ENCODE measurements around the gene NXPH2. TPM values are rescaled to one million over a fixed set of nuclear protein-coding genes. Genes with fewer than 3 reads are reported as not detected.

The NXPH2 gene
- total RNA-seq, 1 experiment from 2014 or later: 0.94 TPM

DNA sequence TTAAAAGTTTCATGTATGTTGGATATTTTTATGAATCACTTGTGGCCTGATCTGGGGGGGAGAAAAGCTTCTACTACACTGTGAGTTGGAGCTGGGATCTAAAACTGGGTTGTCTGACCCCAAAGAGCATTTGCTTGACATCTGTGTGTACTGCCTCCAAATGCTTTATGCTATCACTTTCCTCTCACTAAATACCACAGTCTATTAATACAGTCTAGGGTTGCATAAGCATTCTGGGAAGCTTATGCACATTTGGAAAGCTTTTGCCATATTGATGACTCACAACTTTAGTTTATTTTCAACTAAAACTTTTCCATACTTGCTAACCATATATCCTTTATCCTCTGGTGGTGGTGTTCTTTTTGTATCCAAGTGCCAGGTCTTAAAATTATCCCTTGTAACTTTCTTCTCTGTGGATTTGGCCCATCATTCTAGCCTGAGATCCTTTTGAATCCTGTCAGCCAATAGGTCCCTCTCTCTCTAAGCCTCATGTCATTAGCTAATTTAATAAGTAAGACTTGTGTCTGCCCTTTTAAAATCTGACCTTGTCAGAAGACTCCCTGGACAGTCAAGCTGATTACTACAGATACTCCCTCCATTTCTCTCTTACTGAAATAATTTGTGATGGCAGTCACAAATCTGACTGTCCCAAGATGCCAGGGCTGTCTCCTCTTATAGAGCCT lies 72.7 kb downstream of the NXPH2 start:
- ATAC-seq (no peak), DNase-seq (ENCODE audit: low spot score) (no peak)
- no peak overlapping the region for H3K27ac Mint-ChIP-seq
- H3K36me3 Mint-ChIP-seq: no peaks in the 10 kb centered on the region
- no peaks in the 10 kb centered on the region for H3K4me1 Mint-ChIP-seq
- TF ChIP-seq ZNF416 (CRISPR knock-in tag; IDR thresholded peaks at IDR 0.05) (no peak), FOXK1 (CRISPR knock-in tag; IDR thresholded peaks at IDR 0.05) (no peak), CTCF (IDR thresholded peaks at IDR 0.05) (no peak), GRHL2 (CRISPR knock-in tag; IDR thresholded peaks at IDR 0.05; ENCODE audit: insufficient replicate concordance, severe bottlenecking) (no peak), SMAD4 (CRISPR knock-in tag; IDR thresholded peaks at IDR 0.05) (no peak), JAZF1 (CRISPR knock-in tag; IDR thresholded peaks at IDR 0.05) (no peak), ESRRA (CRISPR knock-in tag; IDR thresholded peaks at IDR 0.05; ENCODE audit: borderline replicate concordance) (no peak)
- no peak overlapping the region for H3K4me3 Mint-ChIP-seq
- CTCF ChIA-PET: no interaction called here
- POLR2A ChIA-PET: no interaction called here
- no peaks in the 10 kb centered on the region for H3K27me3 Mint-ChIP-seq (ENCODE audit: low read depth)
- H3K9me3 Mint-ChIP-seq: peaks cover 6% of the 10 kb centered on the region

DNA sequence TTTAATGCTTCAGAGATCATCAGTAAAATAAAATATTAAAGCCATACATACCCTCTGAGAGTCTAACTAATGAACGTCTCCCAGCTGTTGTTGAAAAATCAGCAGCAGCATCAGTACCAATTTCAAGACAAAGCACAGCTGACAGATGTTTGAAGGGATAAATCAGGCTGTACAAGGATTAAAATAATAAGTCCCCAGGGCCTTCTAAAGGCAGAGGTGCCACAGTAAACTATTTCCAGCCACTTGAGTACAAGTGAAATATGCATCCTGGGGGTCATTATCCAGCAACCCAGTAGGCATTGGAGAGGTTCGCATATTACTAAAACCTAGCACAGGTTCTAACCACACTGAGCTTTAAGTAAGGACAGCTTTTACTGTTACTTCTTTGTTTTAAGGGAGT lies 76.9 kb downstream of the NXPH2 start:
- CTCF ChIA-PET: interaction anchor here (1.1 kb wide), 1 partner anchor 13 kb away, joined by 4 read pairs; no protein-coding TSS in a partner anchor
- Mint-ChIP-seq H3K36me3 (no peaks in the 10 kb centered on the region), H3K4me3 (no peak overlapping the region), H3K9me3 (no peaks in the 10 kb centered on the region), H3K4me1 (peaks cover 17% of the 10 kb centered on the region), H3K27me3 (ENCODE audit: low read depth) (no peaks in the 10 kb centered on the region), H3K27ac (no peak overlapping the region)
- no peak for DNase-seq (ENCODE audit: low spot score)
- TF ChIP-seq ATF1 (CRISPR knock-in tag; IDR thresholded peaks at IDR 0.05) (no peak), NR2C2 (CRISPR knock-in tag; IDR thresholded peaks at IDR 0.05) (no peak), KAT7 (CRISPR knock-in tag; IDR thresholded peaks at IDR 0.05; ENCODE audit: borderline replicate concordance) (no peak), TCF7 (CRISPR knock-in tag; IDR thresholded peaks at IDR 0.05; ENCODE audit: low read depth) (no peak), CREB1 (CRISPR knock-in tag; IDR thresholded peaks at IDR 0.05) (no peak), TEAD1 (CRISPR knock-in tag; IDR thresholded peaks at IDR 0.05) (no peak), JUN (CRISPR knock-in tag; IDR thresholded peaks at IDR 0.05) (no peak), PRRX2 (CRISPR knock-in tag; IDR thresholded peaks at IDR 0.05) (no peak)
- TF ChIP-seq, protein P1, sequence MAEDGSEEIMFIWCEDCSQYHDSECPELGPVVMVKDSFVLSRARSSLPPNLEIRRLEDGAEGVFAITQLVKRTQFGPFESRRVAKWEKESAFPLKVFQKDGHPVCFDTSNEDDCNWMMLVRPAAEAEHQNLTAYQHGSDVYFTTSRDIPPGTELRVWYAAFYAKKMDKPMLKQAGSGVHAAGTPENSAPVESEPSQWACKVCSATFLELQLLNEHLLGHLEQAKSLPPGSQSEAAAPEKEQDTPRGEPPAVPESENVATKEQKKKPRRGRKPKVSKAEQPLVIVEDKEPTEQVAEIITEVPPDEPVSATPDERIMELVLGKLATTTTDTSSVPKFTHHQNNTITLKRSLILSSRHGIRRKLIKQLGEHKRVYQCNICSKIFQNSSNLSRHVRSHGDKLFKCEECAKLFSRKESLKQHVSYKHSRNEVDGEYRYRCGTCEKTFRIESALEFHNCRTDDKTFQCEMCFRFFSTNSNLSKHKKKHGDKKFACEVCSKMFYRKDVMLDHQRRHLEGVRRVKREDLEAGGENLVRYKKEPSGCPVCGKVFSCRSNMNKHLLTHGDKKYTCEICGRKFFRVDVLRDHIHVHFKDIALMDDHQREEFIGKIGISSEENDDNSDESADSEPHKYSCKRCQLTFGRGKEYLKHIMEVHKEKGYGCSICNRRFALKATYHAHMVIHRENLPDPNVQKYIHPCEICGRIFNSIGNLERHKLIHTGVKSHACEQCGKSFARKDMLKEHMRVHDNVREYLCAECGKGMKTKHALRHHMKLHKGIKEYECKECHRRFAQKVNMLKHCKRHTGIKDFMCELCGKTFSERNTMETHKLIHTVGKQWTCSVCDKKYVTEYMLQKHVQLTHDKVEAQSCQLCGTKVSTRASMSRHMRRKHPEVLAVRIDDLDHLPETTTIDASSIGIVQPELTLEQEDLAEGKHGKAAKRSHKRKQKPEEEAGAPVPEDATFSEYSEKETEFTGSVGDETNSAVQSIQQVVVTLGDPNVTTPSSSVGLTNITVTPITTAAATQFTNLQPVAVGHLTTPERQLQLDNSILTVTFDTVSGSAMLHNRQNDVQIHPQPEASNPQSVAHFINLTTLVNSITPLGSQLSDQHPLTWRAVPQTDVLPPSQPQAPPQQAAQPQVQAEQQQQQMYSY (CRISPR knock-in tag; IDR thresholded peaks at IDR 0.05): no peak
- TF ChIP-seq, protein P2, sequence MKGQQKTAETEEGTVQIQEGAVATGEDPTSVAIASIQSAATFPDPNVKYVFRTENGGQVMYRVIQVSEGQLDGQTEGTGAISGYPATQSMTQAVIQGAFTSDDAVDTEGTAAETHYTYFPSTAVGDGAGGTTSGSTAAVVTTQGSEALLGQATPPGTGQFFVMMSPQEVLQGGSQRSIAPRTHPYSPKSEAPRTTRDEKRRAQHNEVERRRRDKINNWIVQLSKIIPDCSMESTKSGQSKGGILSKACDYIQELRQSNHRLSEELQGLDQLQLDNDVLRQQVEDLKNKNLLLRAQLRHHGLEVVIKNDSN (CRISPR knock-in tag; IDR thresholded peaks at IDR 0.05): no peak
- no peak for ATAC-seq
- POLR2A ChIA-PET: no interaction called here

DNA sequence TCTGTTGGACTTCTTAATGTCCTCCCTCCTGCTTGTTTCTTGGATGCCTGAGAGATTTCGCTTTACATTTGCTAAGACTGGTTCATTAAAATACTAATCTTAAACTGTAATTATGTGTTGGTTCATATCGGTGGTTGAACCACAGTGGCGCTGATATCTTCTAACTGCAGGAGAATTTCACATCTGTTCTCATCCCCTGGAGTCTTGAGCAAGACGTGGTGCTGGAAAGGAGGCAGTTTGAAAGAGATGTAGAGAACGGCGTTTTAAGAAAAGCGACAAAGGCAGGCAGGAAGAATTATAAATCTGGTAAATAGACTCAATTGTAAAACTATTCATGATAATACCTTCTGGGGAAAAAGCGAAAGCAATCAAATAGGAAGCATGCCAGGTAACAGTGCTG lies 79.5 kb downstream of the NXPH2 start:
- no peak overlapping the region for H3K27ac Mint-ChIP-seq
- peaks cover 18% of the 10 kb centered on the region for H3K4me1 Mint-ChIP-seq
- CTCF ChIA-PET: no interaction called here
- H3K36me3 Mint-ChIP-seq: no peaks in the 10 kb centered on the region
- DNase-seq (ENCODE audit: low spot score): no peak
- ATAC-seq: no peak
- H3K4me3 Mint-ChIP-seq: no peak overlapping the region
- POLR2A ChIA-PET: no interaction called here
- H3K27me3 Mint-ChIP-seq (ENCODE audit: low read depth): no peaks in the 10 kb centered on the region
- no peaks in the 10 kb centered on the region for H3K9me3 Mint-ChIP-seq
- TF ChIP-seq, protein P3, sequence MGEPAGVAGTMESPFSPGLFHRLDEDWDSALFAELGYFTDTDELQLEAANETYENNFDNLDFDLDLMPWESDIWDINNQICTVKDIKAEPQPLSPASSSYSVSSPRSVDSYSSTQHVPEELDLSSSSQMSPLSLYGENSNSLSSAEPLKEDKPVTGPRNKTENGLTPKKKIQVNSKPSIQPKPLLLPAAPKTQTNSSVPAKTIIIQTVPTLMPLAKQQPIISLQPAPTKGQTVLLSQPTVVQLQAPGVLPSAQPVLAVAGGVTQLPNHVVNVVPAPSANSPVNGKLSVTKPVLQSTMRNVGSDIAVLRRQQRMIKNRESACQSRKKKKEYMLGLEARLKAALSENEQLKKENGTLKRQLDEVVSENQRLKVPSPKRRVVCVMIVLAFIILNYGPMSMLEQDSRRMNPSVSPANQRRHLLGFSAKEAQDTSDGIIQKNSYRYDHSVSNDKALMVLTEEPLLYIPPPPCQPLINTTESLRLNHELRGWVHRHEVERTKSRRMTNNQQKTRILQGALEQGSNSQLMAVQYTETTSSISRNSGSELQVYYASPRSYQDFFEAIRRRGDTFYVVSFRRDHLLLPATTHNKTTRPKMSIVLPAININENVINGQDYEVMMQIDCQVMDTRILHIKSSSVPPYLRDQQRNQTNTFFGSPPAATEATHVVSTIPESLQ (CRISPR knock-in tag; IDR thresholded peaks at IDR 0.05): no peak
- TF ChIP-seq PRRX2 (CRISPR knock-in tag; IDR thresholded peaks at IDR 0.05): no peak
- no peak for TF ChIP-seq NFATC4 (CRISPR knock-in tag; IDR thresholded peaks at IDR 0.05)
- no peak for TF ChIP-seq ZNF121 (CRISPR knock-in tag; IDR thresholded peaks at IDR 0.05)
- TF ChIP-seq ARID4B (CRISPR knock-in tag; IDR thresholded peaks at IDR 0.05; ENCODE audit: borderline replicate concordance): no peak

All from WTC11 (cell line).